Renal cortex interstitium (tissue), 11 donors: ENCODE results near the gene SHC3. TPM values are rescaled to one million over a fixed set of nuclear protein-coding genes. Genes with fewer than 3 reads are reported as not detected.

Experiments
- DNase-seq, 11 donors: peaks; one replicate each; pipeline ENCODE4 v3.0.0-alpha.2; 2013; ENCODE audit warnings: low read depth in 9 of 11, low spot score in 4 of 11; ENCODE audit errors: extremely low read depth in 1 of 11
- polyA plus RNA-seq, 3 donors: library from polyadenylated mRNA; unstranded; fragments of 120-200 nt; gene quantifications; one replicate each; pipeline ENCODE4 v1.2.1, GENCODE V29; 2013; ENCODE audit not compliant: insufficient read length in 3 of 3

SHC3 gene
- polyA plus RNA-seq, 3 donors: 2.4 to 3.4 (median 2.7) TPM

DNA sequence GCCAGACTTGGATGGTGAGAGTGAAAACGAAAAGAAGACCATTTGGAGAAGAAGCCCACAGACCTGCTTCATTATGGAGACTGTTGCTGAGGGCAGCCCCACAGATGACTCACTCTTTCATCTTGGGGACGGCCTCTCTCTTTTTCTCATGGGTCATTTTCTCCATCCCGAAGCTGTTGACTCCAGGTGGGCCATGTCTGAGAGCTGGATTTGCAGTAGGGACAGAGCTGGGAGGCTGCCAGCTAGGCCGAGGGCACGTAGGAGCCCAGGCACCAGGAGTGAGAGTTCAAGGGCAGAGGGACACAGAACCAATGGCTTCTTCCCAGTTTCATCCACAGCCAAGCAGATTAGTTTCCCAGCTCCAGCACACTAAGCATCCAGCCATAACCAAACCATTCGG lies 95.0 kb downstream of the SHC3 start:
- DNase-seq: no peak

DNA sequence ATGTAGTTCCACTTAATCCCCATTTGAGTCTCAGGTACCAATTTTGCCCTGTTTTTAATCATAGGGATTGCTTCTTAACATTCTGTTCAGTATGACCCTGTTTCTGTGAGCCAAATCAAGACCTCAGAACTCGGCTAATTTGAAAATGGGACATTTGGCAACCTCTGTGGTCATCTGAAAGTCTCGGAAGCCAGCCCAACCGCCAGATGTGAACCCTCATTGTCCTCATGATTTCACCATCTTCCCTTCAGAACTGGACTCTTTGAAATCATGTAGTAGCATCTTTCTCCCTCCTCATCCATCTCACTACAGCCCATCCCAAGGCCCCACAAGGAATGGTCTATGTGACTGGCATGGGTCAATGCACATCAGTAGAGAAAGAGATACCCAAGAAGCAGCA lies 98.4 kb downstream of the SHC3 start:
- DNase-seq: no peak

DNA sequence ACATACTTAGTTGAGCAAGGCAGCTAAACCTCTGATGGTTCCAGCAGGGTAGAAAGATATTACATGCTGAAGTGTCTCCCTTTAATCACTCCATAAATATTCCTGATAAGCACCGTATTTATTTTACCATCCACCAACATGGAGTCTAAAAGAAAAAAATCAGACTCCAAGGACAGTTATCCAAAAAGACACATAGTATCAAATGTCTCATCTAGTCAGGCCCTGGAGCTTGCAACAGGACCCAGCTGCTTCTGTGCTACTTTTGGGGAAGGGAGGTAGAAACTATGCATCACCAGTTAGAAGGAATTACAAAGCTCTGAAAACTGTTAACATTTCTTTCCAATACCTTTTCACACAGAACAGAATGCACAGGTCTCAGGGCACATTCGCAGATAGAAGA lies 99.2 kb downstream of the SHC3 start:
- DNase-seq: peak in 4 of 11 donors; percentile 5 to 31 (median 23)

DNA sequence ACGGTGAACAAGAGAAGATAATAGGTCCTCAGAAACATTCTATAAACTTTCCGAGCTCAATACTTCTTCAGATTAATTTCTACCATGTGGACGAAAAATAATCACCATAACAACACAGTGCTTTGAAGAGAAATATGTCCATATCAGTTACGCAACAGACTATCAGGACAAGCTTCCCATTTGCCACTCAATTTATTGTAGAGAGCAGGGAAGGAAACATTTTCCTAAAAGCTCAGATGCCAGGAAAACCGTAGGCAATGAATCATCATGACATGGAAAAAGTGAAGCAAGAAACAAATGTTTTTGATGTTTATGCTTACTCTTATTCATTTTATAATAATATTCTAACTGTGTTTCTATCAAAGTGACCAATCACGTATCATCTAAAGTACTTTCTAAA lies 99.8 kb downstream of the SHC3 start:
- no peak for DNase-seq

DNA sequence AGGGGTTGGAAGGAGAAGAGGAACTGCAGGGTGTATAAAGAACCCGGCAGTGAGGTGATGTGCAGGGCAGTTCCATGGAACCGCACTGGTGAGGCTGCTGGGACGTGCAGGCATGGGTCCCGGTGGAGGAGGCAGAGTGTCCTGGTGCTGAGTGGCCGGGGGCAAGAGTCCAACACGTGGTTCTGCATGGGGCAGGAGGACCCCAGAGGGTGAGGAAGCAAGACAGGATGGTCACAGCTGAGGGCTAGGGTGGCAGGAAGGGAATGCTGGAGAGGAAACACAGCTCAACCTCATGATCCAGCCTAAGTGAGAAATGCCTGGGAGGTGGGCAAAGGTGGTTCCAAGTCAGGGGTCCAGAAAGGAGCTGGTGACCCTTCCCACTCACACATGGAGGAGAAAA lies 100.2 kb downstream of the SHC3 start:
- DNase-seq: no peak

DNA sequence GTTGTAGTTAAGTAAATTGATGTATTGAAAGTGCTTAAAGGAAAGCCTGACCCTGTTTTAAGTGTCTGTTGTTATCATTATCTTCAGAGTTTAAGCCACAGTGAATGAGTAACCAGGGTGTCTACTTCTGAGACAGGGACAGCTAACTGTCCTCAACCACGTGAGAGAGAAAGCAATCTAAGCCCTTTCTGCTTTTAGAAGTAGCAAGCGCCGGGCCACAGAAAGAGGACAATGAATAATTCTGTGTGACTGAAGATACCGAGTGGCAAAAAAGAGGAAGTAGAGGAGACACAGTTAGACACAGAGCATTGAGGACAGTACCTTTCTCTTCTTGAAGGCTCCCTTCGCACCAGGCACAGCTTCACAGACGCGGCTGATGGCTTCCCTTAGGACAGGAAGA lies 101.1 kb downstream of the SHC3 start:
- DNase-seq: peak in 1 of 11 donors; percentile 36

DNA sequence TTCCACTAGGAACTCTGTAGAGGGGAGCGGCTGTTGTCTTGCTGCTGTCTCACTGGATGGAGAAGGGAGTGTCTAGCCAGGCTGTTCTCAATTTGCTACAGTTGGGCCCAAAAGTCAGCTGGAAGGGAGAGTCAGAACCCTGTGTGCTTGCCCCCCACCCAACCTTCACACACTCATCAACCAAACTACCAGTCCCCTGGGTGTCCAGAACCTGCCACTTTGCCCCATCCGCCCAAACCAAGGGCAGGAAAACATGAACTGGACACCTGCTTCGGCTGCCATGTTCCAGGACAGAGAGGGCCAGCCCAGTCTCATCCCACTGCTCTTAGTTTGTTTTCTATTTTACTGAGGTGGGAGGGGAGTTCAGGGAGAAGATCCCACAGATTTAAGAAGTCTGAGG lies 105.2 kb downstream of the SHC3 start:
- DNase-seq: no peak

DNA sequence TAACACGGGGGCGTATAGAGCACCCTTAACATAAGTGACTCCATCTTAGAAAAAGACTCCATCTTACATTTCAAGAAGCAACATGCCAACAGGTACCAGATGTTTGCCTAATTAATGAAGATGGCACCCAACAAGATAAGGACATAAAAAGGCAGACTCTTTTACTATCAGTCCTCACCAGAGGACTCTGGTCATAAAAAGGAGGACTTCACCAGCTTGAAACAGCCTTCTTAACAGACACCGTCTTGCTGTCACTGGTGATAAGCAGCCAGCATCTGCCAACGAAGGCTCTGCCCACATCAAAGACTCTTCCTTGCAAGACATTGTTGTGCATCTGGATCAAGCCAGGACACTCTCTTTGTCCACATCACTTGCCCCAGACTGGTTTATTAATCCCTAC lies 107.0 kb downstream of the SHC3 start:
- no peak for DNase-seq

DNA sequence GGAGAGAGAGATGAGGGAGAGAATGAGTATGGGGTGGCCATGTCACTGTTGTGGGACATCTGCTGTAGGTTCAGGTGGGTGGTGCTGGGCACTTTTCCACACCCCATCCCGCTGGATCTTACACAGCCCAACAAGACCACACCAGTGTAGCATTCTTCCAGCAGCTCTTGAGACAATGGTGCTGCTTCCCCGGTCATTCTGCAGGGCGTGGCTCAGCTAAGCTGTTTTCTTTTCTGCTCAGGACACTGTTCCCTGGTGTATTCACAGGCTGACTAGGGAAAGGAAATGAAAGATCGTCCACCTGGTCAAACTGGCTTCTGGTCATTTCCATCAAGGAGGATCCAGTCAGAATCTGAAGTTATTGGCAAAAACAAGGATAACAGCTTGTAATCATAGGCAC lies 111.8 kb downstream of the SHC3 start:
- DNase-seq: no peak

DNA sequence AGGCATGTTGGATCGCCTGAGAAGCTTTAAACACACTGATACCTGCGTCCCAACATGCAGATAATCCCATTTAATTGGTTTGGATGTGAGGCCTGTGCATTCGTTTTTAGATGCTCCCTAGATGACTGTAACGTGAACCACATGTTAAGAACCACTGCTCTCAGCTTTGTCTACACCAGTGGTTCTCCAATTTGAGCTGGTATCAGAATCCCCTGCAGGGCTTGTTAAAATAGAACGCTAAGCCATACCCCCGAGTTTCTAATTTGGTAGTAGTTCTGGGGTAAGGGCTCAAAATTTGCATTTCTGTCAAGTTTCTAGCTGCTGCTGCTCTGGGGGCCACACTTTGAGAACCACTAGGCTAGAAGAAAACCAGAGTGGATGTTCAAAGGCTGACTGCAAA lies 112.7 kb downstream of the SHC3 start:
- DNase-seq: no peak

DNA sequence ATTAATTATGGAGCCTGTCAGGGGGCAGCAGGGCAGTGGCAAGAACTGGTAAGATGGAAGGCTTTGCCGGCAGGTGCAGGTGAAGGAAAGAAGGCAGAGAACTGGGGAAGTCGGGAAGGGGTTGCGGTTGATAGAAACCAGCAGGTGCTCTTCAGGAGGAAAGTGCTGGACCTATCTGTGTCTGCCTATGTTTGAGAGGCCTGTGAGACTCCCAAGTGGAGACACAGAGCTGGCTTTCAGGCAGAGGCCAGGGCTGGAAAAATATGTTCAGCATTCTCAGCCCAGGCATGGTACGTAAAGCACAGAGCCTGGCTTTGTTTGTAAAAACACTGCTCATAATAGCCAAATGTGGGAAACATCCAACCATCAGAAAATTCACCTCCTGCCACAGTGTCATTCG lies 117.8 kb downstream of the SHC3 start:
- no peak for DNase-seq

DNA sequence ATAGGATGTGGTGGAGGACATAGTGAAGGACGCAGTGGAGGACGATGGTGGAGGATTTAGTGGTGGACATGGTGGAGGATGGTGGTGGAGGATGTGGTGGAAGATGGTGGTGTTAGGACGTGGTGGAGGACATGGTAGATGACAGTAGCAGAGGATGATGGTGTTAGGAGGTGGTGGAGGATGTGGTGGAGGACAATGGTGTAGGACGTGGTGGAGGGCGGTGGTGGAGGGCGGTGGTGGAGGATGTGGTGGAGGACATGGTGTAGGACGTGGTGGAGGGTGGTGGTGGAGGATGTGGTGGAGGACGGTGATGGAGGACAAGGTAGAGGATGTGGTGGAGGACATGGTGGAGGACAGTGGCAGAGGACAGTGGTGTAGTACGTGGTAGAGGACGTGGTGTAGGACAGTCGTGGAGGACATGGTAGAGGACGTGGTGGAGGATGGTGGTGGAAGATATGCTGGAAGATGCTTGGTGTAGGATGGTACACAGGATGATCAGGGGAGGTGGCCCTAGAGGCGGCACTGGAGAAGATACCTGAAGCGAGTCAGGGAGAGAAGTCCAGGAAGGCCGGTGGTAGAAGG lies 118.6 kb downstream of the SHC3 start:
- DNase-seq: no peak

DNA sequence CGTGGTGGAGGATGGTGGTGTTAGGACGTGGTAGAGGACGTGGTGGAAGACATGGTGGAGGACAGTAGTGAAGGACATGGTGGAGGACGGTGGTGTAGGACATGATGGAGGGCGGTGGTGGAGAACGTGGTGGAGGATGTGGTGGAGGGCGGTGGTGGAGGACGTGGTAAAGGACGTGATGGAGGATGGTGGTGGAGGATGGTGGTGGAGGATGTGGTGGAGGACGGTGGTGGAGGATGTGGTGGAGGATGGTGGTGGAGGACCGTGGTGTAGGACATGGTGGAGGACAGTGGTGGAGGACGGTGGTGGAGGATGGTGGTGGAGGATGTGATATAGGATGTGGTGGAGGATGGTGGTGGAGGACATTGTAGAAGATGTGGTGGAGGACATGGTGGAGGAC lies 119.7 kb downstream of the SHC3 start:
- DNase-seq: no peak

DNA sequence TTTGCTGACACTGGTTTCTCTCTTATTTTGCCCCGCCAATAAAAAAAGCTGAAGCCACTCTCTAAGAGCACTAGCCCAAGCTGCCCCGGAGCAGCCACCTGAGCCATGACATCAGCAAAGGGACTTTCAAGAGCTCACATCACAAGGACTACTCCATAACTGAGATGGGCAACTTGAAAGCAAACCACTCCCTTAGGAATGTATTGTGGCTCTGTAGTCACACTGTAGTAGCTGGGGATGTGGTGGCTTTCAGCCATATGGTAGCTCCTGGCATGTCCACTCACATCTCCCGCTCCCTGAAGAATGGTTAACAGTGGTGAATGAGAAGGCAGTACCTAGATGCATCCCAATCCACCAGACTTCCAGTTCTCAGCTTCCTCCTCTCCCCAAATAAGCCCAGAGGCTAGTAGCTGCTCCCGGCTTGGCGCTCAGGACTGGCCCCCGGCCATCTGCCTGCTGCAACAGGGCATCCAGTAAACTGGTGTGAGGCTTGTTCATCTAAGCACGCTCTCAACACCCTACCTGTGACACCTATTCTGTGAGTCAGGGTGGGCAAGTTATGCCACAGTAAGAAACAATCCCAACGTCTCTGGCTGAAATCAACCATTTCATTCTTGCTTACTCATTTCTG lies 123.6 kb downstream of the SHC3 start:
- no peak for DNase-seq

DNA sequence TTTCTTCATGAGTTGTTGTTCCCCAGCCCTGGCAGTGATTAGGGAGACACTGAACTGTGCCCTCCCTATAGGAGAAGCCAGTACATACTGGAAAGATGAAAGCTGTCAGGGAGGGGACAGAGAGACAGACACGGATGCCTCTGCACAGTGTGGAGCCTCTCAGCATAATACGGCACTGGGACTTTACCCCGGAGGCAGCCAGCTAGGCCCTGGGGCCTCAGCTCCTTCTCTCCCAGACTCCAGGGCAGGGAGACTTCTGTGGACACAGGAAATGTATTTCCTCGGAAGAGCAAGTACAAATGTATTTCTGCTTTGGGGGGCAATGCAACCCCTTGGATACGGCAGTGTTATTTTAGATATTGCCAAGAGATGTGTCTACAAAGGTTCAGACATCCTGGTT lies 125.3 kb downstream of the SHC3 start:
- no peak for DNase-seq

DNA sequence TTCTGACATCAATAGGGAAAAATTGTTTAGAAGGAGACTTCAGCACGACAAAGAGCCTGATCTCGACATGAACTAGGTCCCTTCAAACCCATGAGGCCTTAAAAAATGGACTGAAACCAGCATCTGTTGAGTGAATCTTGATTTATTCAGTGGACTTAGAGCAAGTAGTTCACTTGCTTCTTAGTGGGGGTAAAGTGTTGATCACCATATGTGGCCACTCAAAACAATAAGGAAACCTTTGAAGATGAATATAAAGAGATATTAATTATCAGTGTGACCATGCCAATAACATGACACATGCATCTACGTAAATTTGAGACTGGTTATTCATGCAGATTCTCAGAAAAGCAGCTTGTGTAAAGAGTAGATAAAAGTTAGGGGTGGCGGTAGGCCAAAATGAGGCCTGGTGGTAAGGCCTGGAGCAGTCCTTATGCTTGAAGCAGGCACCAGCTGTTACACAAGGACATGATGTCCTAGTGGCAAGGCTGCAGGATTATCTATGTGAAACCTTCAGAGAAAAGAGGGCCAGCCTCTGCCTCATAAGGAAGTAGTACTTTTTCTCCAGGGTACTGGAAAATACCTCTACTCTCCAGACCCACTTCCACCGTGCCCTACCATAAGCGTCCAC lies 126.0 kb downstream of the SHC3 start:
- no peak for DNase-seq

DNA sequence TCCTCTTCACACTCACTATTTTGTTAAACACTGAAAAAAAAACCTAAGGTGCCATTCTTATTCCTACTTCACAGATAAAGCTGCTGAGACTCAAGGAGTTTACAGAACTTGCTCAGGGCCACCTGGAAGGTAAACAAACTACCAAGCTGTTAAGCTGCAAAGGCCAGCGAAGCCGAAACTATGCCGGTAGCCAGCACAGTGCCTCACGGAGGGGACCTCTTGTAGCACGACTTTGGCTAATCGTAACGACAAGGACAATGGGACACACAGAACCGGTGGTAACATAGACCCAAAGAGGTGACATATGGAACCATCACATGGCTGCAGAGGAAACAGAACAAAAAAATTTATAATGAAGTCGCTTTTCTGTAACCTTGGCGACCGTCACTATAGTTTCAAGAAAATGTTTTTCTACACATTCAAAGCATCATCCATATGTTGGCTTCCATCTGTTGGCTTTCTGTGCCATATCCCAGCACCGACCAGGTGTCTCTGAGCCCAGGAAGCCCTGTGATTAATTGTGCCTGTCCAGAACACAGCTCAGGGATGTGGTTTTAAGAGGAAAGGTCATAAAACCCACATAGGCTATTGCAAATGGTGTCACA lies 127.1 kb downstream of the SHC3 start:
- no peak for DNase-seq

DNA sequence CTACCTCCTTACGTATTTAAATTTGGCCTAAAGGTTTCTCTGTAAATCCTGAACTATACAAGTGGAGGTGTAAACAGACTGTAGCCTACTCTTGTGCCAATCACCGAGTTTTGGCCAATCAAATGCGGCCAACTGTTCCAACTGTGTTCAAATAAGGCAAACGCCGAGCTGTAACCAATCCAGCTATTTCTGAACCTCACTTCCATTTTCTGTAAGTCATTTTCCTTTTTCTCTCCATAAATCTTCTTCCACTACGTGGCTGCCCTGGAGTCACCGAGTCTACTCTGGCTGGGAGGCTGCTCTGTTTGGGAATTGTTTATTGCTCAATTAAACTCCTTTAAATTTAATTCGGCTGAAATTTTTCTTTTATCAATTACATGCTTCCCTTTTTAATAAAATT lies 129.0 kb downstream of the SHC3 start:
- DNase-seq: peak in 1 of 11 donors; percentile 18

DNA sequence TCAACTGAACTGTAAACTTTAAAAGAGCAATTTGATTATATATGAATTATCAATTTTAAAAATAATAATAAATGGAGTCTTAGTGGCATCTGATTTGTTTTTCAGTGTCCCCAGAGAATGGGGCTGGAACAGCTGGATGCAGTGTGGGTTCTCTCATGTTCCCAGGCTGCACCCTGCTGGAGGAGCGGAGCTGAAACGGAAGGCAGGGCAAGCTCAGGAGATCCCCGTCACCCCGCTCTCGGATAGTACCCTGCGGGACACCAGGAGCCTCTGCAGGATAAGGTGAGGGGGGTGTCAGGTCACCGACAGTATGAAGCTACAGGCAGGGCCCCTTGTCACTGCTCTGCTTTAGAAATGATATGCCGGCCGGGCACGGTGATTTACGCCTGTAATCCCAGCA lies 130.0 kb downstream of the SHC3 start:
- no peak for DNase-seq

DNA sequence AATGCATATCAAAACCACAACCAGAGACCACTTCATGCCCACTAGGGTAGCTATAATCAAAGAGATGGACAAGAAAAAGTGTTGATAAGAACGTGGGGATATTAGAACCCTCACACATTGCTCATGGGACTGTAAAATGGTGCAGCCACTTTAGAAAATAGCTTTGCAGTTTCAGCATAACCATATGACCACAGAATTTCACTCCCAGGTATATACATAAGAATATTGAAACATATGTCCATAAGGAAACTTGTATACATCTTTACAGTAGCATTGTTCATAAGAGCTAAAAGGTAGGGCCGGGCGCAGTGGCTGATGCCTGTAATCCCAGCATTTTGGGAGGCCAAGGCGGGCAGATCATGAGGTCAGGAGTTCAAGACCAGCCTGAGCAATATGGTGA lies 131.0 kb downstream of the SHC3 start:
- DNase-seq: no peak

DNA sequence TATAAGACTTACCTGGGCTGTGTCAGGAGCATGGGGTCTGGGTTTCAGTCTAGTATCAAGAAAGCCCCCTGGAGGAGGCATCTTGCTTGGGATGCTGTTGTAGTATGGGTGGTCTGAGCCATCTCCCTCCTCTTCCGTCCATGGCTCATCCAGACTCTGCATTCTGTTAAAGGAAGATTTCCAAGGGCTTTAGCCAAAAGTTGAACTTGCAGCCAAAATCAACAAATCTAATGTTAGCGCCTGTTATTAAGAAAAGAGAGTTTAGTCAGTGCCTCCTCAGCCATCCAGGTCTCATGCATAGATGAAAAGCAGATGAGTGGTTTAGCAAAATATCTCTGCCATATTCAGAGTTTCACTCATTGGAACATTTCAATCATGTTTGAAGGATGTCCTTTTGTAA lies 131.8 kb downstream of the SHC3 start:
- DNase-seq: no peak
